GM12872 (cell line): ENCODE measurements around the gene CLEC14A.

Experiments
- TF ChIP-seq, protein P1 (sequence below): IDR thresholded peaks from 3 replicates; pipeline ENCODE4 v1.5.1; 2011; ENCODE audit warnings: low read depth, mild to moderate bottlenecking, low read length, moderate library complexity; ENCODE audit not compliant: insufficient read depth

Gene CLEC14A

DNA sequence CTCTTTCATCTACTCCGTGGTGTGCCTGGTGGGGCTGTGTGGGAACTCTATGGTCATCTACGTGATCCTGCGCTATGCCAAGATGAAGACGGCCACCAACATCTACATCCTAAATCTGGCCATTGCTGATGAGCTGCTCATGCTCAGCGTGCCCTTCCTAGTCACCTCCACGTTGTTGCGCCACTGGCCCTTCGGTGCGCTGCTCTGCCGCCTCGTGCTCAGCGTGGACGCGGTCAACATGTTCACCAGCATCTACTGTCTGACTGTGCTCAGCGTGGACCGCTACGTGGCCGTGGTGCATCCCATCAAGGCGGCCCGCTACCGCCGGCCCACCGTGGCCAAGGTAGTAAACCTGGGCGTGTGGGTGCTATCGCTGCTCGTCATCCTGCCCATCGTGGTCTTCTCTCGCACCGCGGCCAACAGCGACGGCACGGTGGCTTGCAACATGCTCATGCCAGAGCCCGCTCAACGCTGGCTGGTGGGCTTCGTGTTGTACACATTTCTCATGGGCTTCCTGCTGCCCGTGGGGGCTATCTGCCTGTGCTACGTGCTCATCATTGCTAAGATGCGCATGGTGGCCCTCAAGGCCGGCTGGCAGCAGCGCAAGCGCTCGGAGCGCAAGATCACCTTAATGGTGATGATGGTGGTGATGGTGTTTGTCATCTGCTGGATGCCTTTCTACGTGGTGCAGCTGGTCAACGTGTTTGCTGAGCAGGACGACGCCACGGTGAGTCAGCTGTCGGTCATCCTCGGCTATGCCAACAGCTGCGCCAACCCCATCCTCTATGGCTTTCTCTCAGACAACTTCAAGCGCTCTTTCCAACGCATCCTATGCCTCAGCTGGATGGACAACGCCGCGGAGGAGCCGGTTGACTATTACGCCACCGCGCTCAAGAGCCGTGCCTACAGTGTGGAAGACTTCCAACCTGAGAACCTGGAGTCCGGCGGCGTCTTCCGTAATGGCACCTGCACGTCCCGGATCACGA lies 46.0 kb downstream of the CLEC14A start:
- TF ChIP-seq, protein P1, sequence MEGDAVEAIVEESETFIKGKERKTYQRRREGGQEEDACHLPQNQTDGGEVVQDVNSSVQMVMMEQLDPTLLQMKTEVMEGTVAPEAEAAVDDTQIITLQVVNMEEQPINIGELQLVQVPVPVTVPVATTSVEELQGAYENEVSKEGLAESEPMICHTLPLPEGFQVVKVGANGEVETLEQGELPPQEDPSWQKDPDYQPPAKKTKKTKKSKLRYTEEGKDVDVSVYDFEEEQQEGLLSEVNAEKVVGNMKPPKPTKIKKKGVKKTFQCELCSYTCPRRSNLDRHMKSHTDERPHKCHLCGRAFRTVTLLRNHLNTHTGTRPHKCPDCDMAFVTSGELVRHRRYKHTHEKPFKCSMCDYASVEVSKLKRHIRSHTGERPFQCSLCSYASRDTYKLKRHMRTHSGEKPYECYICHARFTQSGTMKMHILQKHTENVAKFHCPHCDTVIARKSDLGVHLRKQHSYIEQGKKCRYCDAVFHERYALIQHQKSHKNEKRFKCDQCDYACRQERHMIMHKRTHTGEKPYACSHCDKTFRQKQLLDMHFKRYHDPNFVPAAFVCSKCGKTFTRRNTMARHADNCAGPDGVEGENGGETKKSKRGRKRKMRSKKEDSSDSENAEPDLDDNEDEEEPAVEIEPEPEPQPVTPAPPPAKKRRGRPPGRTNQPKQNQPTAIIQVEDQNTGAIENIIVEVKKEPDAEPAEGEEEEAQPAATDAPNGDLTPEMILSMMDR = no peak

DNA sequence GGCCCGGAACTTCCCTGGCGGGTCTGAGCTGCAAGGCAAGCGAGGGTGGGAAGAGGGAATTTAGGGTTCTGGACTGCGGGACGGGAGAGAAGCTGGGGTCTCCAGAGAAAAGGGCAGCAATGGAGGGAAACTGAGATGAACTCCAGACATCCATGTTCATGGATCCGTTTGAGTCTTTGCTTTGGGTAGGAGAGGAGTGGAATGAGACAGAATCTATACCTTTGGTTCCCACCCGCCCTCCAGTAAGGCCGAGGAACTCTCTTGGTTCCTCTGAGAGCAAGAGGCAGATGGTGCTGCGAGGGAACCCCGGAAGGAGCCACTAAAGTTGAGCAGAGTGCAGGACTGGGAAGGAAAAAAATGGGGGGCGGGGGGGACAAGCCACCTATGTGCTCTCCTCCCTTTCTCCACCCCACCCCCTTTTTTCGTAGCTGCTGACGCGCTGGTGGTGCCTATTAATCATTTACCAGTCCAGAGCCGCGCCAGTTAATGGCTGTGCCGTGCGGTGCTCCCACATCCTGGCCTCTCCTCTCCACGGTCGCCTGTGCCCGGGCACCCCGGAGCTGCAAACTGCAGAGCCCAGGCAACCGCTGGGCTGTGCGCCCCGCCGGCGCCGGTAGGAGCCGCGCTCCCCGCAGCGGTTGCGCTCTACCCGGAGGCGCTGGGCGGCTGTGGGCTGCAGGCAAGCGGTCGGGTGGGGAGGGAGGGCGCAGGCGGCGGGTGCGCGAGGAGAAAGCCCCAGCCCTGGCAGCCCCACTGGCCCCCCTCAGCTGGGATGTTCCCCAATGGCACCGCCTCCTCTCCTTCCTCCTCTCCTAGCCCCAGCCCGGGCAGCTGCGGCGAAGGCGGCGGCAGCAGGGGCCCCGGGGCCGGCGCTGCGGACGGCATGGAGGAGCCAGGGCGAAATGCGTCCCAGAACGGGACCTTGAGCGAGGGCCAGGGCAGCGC lies 47.0 kb downstream of the CLEC14A start:
- TF ChIP-seq, protein P1 = no peak

DNA sequence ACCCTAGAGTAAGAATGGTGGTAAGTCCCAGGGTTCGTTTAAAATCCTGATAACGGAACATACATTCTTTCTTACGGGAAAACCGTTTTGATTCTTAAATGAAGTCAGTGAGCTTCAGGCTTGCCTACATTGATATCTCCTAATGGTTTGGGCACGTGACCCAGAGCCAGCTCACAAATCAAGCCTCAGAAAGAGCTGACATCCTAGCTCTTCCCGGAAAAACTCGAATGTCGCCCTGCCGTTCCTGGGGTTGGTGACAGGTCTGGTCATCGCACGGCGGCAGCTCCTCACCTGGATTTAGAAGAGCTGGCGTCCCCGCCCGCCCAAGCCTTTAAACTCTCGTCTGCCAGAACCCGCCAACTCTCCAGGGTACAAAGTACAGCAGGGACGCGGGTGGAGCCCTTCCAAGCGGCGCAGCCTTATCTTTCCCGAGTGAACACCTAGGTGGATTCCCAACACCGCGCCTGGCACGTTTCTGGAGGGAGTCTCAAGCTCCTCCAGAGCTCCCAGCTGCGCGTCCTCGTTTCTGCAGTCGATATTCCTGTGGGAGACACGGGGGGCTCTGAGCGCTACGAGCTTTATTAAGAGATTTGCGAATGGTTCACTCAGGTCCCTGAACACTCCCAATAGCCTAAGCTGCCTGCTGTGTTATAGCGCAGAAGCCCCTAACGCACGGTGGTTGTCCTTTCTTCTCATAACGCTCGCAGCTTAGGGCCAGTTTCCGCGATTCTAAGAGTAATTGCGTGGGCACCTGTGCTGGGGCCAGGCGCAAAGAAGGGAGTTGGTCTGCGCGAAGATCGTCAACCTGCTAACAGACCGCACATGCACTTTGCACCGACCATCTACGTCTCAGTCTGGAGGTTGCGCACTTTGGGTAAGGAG lies 47.9 kb downstream of the CLEC14A start, which contains the start of gene SSTR1:
Gene SSTR1 (plus strand): TSS at position 169 of the 882 bp plus-strand sequence. CDS start 1,486 bp downstream, outside the sequence.
- TF ChIP-seq, protein P1 = no peak

DNA sequence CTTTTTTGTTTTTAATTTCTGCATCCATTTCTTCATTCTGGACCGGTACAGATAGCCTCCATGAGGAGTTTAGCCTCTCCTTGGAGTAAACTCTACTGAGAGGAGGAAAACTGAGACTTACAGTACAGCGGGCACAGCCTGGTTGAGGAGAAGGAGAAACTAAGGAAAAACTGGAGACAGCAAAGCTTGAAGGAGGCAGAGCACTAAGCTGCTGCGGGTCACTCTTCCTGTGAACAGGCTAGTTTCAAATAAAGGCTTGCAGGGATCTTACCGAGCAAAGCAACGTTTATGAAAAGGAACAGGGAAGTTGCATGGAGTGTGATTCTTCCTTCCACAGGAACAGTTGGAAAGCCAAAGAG lies 48.5 kb downstream of the CLEC14A start:
- TF ChIP-seq, protein P1 = no peak

DNA sequence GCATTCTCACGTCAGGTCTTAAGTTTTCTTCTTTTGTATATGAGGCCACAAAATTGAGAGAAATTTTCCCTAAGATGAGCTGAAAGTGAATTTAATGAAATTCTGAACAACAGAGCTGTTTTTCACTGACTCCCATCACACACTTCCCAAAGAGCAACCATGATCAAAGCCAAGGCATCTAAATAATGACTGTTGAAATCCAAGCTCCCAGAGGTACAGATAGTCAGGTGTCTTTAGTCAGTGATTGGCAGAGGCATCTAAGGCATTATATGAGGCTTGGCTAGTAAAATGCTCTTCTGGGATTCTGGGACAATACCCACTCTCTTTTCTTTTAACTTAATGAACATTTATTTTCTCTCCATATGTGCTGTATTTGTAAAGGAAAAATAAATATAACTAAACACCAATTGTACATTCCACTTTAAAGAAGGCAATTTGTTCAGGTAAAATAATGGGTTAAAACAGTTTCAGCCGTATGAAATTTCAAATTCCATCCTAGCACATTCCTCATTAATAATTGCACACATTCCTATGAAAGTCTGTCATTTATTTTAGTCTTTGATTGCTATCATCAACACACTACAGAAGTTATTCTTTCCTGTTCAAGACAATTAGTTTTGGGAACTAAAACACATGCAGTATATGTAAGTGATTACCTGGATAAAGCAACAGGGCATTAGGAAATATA lies 49.1 kb downstream of the CLEC14A start:
- TF ChIP-seq, protein P1 = no peak

DNA sequence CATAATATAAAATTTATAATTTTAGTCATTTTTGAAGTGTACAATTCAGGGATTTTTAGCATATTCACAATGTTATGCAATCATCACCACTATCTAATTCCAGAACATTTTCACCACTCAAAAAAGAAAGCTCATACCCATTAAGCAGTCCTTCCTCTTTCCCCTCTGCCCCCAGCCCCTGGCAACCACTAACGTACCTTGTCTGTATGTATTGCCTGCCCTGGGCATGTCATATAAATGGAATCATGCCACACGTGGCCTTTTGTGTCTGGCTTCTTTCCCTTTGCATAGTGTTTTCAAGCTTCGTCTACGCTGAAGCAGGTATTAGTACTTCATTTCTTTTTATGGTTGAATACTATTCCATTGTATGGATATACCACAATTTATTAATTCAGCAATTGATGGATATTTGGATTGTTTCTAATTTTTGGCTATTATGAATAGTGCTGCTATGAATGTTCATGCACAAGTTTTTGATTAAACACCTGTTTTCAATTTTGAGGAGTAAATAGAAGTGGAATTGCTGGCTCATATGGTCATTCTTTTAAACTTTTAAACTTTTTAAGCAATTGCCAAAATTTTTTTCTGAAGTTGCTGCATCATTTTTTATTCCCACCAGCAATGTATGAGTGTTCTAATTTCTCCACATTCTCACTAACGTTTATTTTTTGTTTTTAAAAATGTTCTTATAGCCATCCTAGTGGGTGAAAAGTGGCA lies 49.8 kb downstream of the CLEC14A start:
- TF ChIP-seq, protein P1 = no peak
